ENCODE measurements around the gene TBX4.

TBX4 gene

GRCh38 chr17:61458421-61459141 lies 6.4 kb downstream of the TBX4 start:
- TF ChIP-seq CTCF (IDR thresholded peaks at IDR 0.05; ENCODE audit: extremely low read depth, insufficient read depth, missing control alignments) = no peak
- in situ Hi-C loops (cut with MboI; ENCODE audit: low pct_unique_long_range_greater_than_20kb, low sequenced_read_pairs, unreplicated experiment) = loop anchor here (10.0 kb wide), 1 partner anchor 64 kb away; the partner anchor contains the start of gene TBX2
- no peak for DNase-seq (ENCODE audit: low spot score)

- TF ChIP-seq CTCF (IDR thresholded peaks at IDR 0.05; ENCODE audit: extremely low read depth, insufficient read depth, missing control alignments) = no peak
- DNase-seq (ENCODE audit: low spot score) = no peak
- in situ Hi-C loops (cut with MboI; ENCODE audit: low pct_unique_long_range_greater_than_20kb, low sequenced_read_pairs, unreplicated experiment) = loop anchor here (10.0 kb wide), 1 partner anchor 64 kb away; the partner anchor contains the start of gene TBX2
Measured at GRCh38 chr17:61459142-61459809, 7.1 kb downstream of the TBX4 start.

GRCh38 chr17:61459939-61460718 lies 7.9 kb downstream of the TBX4 start:
- no peak for DNase-seq (ENCODE audit: low spot score)
- in situ Hi-C loops (cut with MboI; ENCODE audit: low pct_unique_long_range_greater_than_20kb, low sequenced_read_pairs, unreplicated experiment) = loop anchor here (10.0 kb wide), 1 partner anchor 65 kb away; the partner anchor contains the start of gene TBX2
- TF ChIP-seq CTCF (IDR thresholded peaks at IDR 0.05; ENCODE audit: extremely low read depth, insufficient read depth, missing control alignments) = no peak

GRCh38 chr17:61460796-61461585 lies 8.8 kb downstream of the TBX4 start:
- no peak for TF ChIP-seq CTCF (IDR thresholded peaks at IDR 0.05; ENCODE audit: extremely low read depth, insufficient read depth, missing control alignments)
- in situ Hi-C loops (cut with MboI; ENCODE audit: low pct_unique_long_range_greater_than_20kb, low sequenced_read_pairs, unreplicated experiment) = no loop called here
- DNase-seq (ENCODE audit: low spot score) = no peak

- no peak for TF ChIP-seq CTCF (IDR thresholded peaks at IDR 0.05; ENCODE audit: extremely low read depth, insufficient read depth, missing control alignments)
- in situ Hi-C loops (cut with MboI; ENCODE audit: low pct_unique_long_range_greater_than_20kb, low sequenced_read_pairs, unreplicated experiment) = no loop called here
- DNase-seq (ENCODE audit: low spot score) = no peak
Measured at GRCh38 chr17:61461586-61461966, 9.4 kb downstream of the TBX4 start.
